Epithelial cell of umbilical artery (primary cell): Measurements from ENCODE around the gene RMRP. TPM values are rescaled to one million over a fixed set of nuclear protein-coding genes. Genes with fewer than 3 reads are reported as not detected.

Experiments
- total RNA-seq: library from RNA; depleted of rRNA; stranded (reverse); fragments of >200 nt; gene quantifications from 2 replicates; pipeline ENCODE4 v1.2.3, GENCODE V29; 2014

RMRP gene
- total RNA-seq, result 14,209 and 20,786 TPM in 2 replicates

DNA sequence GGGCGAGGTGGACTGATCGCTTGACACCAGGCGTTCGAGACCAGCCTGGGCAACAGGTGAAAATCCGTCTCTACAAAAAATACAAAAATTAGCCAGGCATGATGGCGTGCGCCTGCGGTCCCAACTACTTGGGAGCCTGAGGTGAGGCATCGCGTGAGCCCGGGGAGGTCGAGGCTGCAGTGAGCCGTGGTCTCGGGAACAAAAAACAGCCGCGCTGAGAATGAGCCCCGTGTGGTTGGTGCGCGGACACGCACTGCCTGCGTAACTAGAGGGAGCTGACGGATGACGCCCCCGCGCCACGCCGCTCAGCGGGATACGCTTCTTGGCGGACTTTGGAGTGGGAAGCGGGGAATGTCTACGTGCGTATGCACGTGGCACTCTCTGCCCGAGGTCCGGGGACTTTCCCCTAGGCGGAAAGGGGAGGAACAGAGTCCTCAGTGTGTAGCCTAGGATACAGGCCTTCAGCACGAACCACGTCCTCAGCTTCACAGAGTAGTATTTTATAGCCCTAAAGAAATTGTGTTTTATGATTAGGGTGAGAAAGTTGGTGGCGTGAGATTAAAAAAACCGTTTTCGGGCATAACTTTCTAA is at the start of gene RMRP:
RMRP (minus strand) TSS at position 474 of the 591 bp plus-strand sequence.

DNA sequence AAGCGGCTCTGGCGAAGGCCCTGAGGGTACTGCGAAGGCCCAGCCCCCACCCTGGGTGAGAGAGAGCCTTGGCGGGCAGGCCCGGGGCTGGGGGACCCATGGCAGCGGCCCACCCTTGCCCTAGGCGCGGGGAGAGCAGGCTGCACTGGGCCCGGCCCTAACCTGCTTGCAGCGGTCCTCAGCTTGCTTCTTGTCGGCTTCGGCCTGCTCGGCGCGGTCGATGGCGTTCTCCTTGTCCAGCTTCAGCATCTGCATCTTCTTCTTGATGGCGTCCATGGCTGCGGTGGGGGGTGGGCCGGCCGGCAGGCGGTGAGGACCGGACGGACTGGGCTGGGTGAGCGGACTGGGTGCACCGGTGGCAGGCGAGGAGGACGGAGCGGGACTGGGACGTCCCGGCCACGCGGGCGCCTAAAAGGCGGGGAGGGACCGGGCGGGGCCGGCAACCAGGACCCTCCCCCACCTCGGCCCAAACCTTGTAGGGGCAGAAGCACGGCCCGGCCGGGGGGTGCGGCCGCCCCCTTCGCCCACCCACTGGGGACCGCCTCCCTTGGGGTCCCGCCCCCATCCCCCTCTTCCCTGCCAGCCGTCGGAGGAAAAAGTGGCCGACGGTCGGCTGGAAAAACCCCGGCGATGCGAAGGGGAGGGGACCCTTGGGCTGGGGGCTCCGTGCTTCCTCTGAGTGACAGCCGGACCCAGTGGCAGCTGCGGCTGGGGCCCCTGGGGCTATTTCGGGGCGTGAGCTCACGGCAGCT is 31.9 kb upstream of the RMRP start, which contains the start of gene TPM2:
TPM2 (minus strand) TSS at position 384 of the 752 bp plus-strand sequence; CDS start at position 276, 108 bp downstream.

DNA sequence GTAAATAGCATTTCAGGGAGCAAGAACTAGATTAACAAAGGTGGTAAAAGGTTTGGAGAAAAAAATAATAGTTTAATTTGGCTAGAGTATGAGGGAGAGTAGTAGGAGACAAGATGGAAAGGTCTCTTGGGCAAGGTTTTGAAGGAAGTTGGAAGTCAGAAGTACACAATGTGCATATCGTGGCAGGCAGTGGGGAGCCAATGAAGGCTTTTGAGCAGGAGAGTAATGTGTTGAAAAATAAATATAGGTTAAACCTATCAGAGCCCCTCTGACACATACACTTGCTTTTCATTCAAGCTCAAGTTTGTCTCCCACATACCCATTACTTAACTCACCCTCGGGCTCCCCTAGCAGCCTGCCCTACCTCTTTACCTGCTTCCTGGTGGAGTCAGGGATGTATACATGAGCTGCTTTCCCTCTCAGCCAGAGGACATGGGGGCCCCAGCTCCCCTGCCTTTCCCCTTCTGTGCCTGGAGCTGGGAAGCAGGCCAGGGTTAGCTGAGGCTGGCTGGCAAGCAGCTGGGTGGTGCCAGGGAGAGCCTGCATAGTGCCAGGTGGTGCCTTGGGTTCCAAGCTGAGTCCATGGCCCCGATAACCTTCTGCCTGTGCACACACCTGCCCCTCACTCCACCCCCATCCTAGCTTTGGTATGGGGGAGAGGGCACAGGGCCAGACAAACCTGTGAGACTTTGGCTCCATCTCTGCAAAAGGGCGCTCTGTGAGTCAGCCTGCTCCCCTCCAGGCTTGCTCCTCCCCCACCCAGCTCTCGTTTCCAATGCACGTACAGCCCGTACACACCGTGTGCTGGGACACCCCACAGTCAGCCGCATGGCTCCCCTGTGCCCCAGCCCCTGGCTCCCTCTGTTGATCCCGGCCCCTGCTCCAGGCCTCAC is 15.6 kb upstream of the RMRP start, which contains the start of gene CA9:
CA9 (plus strand) TSS at position 797 of the 893 bp plus-strand sequence; CDS start at position 829, 32 bp downstream.

DNA sequence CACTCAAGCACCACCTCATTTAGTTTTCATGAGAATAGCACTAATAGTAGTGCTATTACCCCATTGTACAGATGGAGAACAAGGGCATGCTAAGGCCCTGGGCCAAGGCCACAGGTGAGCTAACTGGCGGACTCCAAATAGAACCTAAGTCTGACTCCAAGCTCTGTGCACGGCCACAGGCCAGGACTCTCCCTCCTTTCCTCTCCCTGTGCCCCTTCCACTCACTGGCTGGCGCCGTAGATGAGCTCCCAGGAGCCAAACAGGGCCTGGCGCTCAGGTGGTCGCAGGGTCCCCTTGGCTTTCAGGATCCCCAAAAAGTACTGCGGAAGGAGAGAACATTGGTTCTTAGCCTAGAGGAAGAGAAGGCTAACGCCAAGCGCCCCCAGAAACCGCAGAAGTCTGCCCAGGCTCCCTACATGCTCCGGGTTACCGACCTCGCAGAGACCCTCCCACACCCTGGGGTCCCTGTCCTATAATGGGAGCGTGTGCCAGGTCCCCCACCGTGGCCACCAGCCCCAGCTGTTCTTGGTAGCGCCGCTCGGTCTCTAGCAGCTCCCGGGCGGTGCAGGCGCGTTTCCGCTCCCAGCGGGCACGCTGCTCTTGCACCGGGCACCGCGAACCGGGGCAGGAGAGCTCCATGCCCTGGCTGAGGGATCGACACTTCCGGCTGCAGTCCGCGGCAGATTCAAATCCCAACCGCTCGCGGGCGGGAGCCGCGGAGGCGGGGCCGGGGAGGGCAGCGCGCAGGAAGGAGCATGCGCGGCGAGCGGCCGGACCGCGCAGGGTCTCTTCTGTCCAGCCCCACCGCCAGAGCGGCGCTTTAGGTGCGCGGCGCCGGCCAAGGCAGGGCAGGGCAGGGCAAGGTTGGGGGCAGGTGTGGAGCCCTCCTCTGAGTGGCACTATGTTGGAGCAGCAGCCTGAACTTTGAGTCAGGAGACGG is 7.0 kb upstream of the RMRP start, which contains the start of gene ARHGEF39:
ARHGEF39 (minus strand) TSS at position 665 of the 940 bp plus-strand sequence; CDS start at position 639, 26 bp downstream.

DNA sequence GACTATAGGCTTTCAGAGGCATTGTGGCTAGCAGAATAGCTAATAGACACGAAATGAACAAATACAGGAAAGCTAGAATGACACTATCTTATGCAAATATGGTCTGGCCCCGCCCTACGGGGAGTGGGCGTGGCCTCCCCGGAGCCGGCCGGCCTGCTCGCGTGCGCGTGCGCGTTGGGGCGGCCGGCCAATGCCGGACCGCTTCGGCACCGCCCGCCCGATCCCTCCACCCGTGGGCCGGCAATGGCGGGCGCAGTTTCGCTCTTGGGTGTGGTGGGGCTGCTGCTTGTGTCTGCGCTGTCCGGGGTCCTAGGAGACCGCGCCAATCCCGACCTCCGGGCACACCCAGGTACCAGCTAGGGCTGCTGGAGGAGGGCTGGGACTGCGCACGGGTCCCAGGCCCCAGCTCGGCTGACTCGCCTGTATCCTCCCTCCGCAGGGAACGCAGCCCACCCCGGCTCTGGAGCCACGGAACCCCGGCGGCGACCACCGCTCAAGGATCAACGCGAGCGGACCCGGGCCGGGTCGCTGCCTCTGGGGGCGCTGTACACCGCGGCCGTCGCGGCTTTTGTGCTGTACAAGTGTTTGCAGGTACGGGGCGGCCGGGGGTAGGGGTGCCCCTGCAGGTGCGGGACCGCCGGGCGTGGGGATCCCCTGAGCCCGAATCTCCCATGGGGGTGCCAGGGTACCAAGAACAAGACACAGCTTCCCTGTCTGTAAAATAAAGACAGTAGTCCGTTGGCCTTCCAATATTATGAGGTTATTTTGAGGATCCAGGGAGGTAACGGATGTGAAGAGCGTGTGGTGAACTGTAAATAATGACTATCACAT is 533 bp upstream of the RMRP start, which contains the start of gene CCDC107:
CCDC107 (plus strand) TSS at position 156 of the 831 bp plus-strand sequence; CDS start at position 244, 88 bp downstream.

DNA sequence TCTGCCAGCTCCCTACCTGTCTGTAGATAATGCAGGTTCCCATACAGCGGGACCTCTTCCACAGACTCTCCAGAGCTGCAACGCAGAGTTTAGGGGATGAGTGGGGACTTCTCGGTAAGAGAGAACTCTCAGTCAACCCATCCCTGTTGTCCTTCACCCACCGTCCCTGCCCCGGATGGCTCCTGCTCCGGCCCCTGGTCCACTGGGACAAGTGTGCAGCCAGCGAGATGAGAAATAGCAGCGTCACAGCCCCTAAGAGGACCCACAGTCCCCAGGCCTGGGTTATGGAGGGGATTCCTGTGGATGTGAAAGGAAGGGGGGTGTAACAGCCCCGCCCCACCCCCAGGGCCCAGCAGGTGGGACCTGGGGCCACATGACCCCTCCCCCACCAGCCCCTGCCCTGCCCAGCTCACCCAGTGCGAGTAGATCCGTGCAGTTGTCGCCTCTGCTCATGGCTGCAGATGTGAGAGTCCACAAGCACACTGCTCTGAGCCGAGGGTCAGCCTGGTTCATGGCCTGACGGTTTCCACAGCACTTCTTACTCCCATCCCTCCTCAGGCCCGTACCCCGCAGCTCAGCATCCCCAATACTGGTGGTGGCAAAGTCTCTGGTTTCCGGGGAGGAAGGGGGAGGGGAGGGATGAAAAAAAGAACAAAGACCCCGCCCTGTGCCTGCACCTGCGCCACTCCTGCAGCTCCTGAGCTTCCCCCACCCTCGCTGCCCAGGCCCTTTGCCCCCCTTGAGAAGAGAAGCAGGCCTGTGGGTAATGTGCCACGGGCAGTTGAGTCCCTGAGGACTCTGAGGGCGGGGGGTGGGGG is 7.3 kb downstream of the RMRP start, which contains the start of gene SIT1:
SIT1 (minus strand) TSS at position 591 of the 818 bp plus-strand sequence; CDS start at position 513, 78 bp downstream.

DNA sequence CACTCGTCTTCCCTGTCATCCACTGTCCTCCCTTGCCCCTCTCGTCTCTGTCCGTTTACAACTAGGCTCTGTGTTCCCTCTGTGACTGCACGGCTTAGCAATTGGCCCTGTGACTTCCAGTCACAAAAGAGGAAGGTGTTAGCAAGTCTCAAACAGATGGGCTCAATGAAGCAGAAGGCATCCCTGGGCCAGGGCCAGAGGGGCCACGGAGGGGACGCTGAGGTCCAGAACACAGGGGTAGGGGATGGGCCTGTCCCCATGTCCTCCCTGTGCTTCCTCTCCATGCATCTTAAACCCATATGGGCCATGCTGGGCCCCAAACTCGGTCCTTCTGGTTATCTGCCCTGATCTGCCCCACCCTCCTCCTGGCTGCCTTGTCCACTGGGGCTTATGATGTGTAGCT is 39.5 kb downstream of the RMRP start, which contains the start of gene CD72:
CD72 (minus strand) TSS at position 89 of the 403 bp plus-strand sequence. CDS start 110 bp downstream, outside the sequence.

Other genes with a start within 250 kb of the RMRP start
- gene RUSC2, start 167.9 kb downstream of the RMRP start, total RNA-seq, result 10.1 and 10.2 TPM in 2 replicates
- 3.6 and 4.7 TPM in 2 replicates for gene TESK1, start 52.8 kb downstream of the RMRP start, total RNA-seq
- not detected in 2 replicates for gene CD72, start 39.6 kb downstream of the RMRP start, total RNA-seq
- gene SIT1, start 7.1 kb downstream of the RMRP start, total RNA-seq, result not detected in 2 replicates
- 10.1 and 12.2 TPM in 2 replicates for gene CCDC107, start 273 bp upstream of the RMRP start, total RNA-seq
- gene ARHGEF39, start 7.2 kb upstream of the RMRP start, total RNA-seq, result 0.97 and 1.5 TPM in 2 replicates
- gene CA9, start 15.9 kb upstream of the RMRP start, total RNA-seq, result 0.15 TPM in 1 of 2 replicates, not detected in the other
- 305 and 385 TPM in 2 replicates for gene TPM2, start 31.9 kb upstream of the RMRP start, total RNA-seq
- 223 and 265 TPM in 2 replicates for gene TLN1, start 74.2 kb upstream of the RMRP start, total RNA-seq
- gene CREB3, start 74.6 kb upstream of the RMRP start, total RNA-seq, result 41.9 and 64.9 TPM in 2 replicates
- 110 and 138 TPM in 2 replicates for gene GBA2, start 91.2 kb upstream of the RMRP start, total RNA-seq
- gene RGP1, start 91.3 kb upstream of the RMRP start, total RNA-seq, result 10.3 and 14.6 TPM in 2 replicates
- 91.8 and 187 TPM in 2 replicates for gene MSMP, start 96.3 kb upstream of the RMRP start, total RNA-seq
- 11.4 and 19.5 TPM in 2 replicates for gene NPR2, start 133.6 kb upstream of the RMRP start, total RNA-seq
- gene SPAG8, start 154.2 kb upstream of the RMRP start, total RNA-seq, result 0.32 TPM in 1 of 2 replicates, not detected in the other
- gene HINT2, start 157.0 kb upstream of the RMRP start, total RNA-seq, result 22.1 and 23.6 TPM in 2 replicates
- not detected in 2 replicates for gene FAM221B, start 170.7 kb upstream of the RMRP start, total RNA-seq
- gene TMEM8B, start 171.2 kb upstream of the RMRP start, total RNA-seq, result under 0.01 and 0.91 TPM in 2 replicates
- not detected in 2 replicates for gene OR13J1, start 212.4 kb upstream of the RMRP start, total RNA-seq
- gene HRCT1, start 248.2 kb upstream of the RMRP start, total RNA-seq, result 0.76 and 3.2 TPM in 2 replicates